ENCODE results near the gene FLNB.
A peak's percentile ranks its signal among the peaks of the same experiment; 100 is the strongest.

The FLNB gene

GRCh38 chr3:58071480-58071971 is 63.3 kb downstream of the FLNB start:
- peaks cover 22% of the 10 kb centered on the region for H3K4me1 Mint-ChIP-seq
- no peaks in the 10 kb centered on the region for H3K36me3 Mint-ChIP-seq
- no peaks in the 10 kb centered on the region for H3K27me3 Mint-ChIP-seq
- CTCF ChIA-PET, result no interaction called here
- DNase-seq, result no peak
- H3K9me3 Mint-ChIP-seq, result no peaks in the 10 kb centered on the region
- H3K4me3 Mint-ChIP-seq, result no peak overlapping the region
- H3K27ac Mint-ChIP-seq, result no peak overlapping the region

DNA sequence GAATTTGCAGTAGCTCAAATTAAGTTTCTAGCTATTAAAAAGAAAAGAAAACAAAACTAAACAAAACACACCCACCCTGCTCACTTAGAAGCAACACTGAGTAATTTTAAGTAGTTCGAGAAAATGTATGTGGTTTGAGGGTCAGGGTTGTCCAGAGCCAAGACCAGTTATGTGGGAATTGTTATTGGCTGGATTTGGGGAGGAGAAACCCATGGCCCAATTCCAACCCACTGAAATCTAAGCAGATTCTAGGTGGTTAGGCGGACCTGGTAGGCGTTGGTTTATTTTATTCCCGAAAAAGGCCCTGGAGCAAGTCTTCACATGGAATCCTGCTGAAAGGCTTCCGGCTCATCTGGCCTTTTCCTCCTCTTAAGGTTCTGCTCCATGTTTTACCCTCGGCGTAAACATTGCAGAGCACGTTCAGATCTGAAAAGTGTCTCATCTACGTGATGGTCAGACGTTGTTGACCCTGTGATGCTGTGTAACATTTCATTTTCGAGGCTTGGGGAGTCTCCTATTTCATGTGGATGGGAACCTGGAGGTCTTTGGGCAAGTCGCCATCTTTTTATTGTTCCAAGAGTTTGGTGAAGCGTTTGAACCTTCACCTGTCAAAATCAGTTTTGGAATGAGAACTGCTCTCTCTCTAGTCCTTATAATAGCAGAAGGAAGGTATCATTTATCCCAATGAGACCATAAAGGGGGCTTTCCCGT is 64.0 kb downstream of the FLNB start:
- Mint-ChIP-seq H3K27ac (no peak overlapping the region), H3K4me3 (no peak overlapping the region), H3K9me3 (no peaks in the 10 kb centered on the region), H3K36me3 (no peaks in the 10 kb centered on the region), H3K27me3 (no peaks in the 10 kb centered on the region), H3K4me1 (peaks cover 22% of the 10 kb centered on the region)
- no peak for DNase-seq
- CTCF ChIA-PET, result no interaction called here

DNA sequence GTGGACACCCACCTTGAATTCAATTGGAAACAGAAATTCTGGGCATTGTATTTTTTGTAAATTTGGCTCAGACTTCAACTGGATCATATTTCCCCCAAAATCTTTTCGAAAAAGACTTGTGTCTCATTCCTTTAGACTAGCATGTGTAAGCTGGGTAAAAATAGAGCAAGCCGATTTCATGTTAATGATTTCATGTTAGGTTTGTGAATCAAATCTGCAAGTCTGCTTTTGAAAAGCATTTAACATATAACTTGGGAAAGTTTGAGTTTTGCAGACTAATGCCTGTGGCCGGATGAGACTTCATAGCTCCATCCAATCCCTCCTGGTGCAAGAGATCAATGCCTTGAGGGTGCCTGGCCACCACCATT is 64.5 kb downstream of the FLNB start:
- Mint-ChIP-seq H3K27me3 (no peaks in the 10 kb centered on the region), H3K9me3 (no peaks in the 10 kb centered on the region), H3K36me3 (peaks cover 2% of the 10 kb centered on the region), H3K27ac (no peak overlapping the region), H3K4me1 (peaks cover 22% of the 10 kb centered on the region), H3K4me3 (no peak overlapping the region)
- no peak for DNase-seq
- CTCF ChIA-PET, result no interaction called here

- peaks cover 22% of the 10 kb centered on the region for H3K4me1 Mint-ChIP-seq
- CTCF ChIA-PET, result no interaction called here
- no peak overlapping the region for H3K27ac Mint-ChIP-seq
- H3K36me3 Mint-ChIP-seq, result peaks cover 6% of the 10 kb centered on the region
- no peaks in the 10 kb centered on the region for H3K9me3 Mint-ChIP-seq
- no peak overlapping the region for H3K4me3 Mint-ChIP-seq
- H3K27me3 Mint-ChIP-seq, result no peaks in the 10 kb centered on the region
- no peak for DNase-seq
Measured at GRCh38 chr3:58073301-58074108, 65.3 kb downstream of the FLNB start.

DNA sequence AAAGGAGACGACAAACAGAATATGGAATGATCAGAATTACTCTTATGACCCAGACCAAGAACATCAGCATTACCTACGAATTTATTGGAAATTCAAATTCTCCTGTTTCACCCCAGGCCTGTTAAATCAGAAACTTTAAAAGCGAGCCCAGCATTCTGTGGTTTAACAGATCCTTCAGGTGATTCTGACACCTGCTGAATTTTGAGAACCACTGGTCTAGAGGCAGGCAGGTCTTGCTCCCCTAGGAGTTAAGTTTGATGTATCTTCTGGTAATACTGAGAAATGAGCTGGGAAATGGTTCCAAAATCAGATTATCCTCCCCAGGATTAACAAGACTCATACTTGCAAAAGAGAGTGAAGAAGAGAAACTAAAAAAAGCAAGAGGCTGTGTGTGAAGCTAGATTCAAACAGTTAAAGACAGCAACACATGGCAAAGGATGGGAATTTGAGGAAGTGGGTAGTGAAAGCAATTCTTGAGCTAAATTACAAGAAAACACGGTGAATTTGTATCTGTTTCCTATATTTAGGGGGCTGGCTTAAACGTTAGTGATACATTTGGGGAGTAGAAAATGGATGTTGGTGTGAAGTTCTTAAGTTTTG is 66.0 kb downstream of the FLNB start:
- Mint-ChIP-seq H3K27ac (no peak overlapping the region), H3K9me3 (no peaks in the 10 kb centered on the region), H3K36me3 (peaks cover 9% of the 10 kb centered on the region), H3K4me3 (no peak overlapping the region), H3K4me1 (peaks cover 22% of the 10 kb centered on the region), H3K27me3 (no peaks in the 10 kb centered on the region)
- DNase-seq, result no peak
- CTCF ChIA-PET, result interaction anchor here (0.6 kb wide), 1 partner anchor 24 kb away, joined by 3 read pairs; no protein-coding TSS in a partner anchor

DNA sequence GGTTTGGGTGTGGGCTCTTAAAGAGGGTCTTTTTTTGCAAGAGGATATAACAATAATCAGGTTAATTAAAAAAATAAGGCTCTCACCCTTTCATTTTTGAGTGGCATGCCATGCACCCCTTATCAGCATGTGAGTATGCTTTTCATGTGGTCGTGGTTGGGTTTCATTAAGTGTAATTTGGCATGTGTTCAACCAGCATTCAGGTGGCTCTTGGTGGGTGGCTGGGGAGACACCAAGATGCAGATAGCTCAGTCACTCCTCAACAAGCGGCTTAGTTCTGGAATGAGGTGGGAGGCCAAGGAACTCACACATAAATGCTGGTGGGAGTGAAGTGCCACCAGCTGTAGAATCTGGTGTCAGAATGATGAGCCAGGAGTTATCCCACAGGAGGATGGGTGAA is 66.8 kb downstream of the FLNB start:
- Mint-ChIP-seq H3K27ac (no peak overlapping the region), H3K27me3 (no peaks in the 10 kb centered on the region), H3K4me1 (peaks cover 22% of the 10 kb centered on the region), H3K4me3 (no peak overlapping the region), H3K36me3 (peaks cover 15% of the 10 kb centered on the region), H3K9me3 (no peaks in the 10 kb centered on the region)
- CTCF ChIA-PET, result interaction anchor here (0.6 kb wide), 1 partner anchor 25 kb away, joined by 3 read pairs; no protein-coding TSS in a partner anchor
- DNase-seq, result no peak

- Mint-ChIP-seq H3K4me3 (no peak overlapping the region), H3K27me3 (no peaks in the 10 kb centered on the region), H3K27ac (no peak overlapping the region), H3K36me3 (peaks cover 20% of the 10 kb centered on the region), H3K9me3 (no peaks in the 10 kb centered on the region), H3K4me1 (peaks cover 38% of the 10 kb centered on the region)
- no peak for DNase-seq
- CTCF ChIA-PET, result no interaction called here
Measured at GRCh38 chr3:58077596-58078285, 69.5 kb downstream of the FLNB start.

DNA sequence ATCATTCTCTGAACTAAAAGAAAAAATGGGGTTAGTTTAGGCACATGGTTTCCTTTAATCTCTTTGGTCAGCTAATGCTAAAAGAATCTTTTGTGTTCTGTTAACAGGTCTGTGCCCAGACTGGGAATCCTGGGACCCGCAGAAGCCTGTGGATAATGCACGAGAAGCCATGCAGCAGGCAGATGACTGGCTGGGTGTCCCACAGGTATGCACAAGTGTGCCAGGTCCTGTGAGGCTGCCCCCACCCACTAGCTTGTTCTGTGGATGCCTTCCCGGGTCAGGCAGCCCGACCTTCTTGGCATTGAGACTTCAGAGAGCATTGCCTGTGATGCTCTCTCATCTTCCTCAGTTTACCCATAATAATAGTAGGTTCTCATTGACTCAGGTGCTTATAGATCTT is 70.4 kb downstream of the FLNB start:
- Mint-ChIP-seq H3K27me3 (no peaks in the 10 kb centered on the region), H3K9me3 (no peaks in the 10 kb centered on the region), H3K4me3 (no peak overlapping the region), H3K27ac (peak overlapping the region; percentile 47), H3K4me1 (peaks cover 43% of the 10 kb centered on the region), H3K36me3 (peaks cover 21% of the 10 kb centered on the region)
- no peak for DNase-seq
- CTCF ChIA-PET, result no interaction called here

GRCh38 chr3:58079773-58080172 is 71.6 kb downstream of the FLNB start:
- Mint-ChIP-seq H3K9me3 (no peaks in the 10 kb centered on the region), H3K36me3 (peaks cover 21% of the 10 kb centered on the region), H3K27ac (no peak overlapping the region), H3K4me1 (peaks cover 43% of the 10 kb centered on the region), H3K27me3 (no peaks in the 10 kb centered on the region), H3K4me3 (no peak overlapping the region)
- DNase-seq, result no peak
- CTCF ChIA-PET, result interaction anchor here (1.5 kb wide), 1 partner anchor 88 kb away, joined by 3 read pairs; no protein-coding TSS in a partner anchor

- H3K4me3 Mint-ChIP-seq, result no peak overlapping the region
- H3K4me1 Mint-ChIP-seq, result peaks cover 43% of the 10 kb centered on the region
- H3K27ac Mint-ChIP-seq, result peak overlapping the region; percentile 60
- DNase-seq, result peak; percentile 52
- no peaks in the 10 kb centered on the region for H3K27me3 Mint-ChIP-seq
- H3K36me3 Mint-ChIP-seq, result peaks cover 21% of the 10 kb centered on the region
- H3K9me3 Mint-ChIP-seq, result no peaks in the 10 kb centered on the region
- CTCF ChIA-PET, result no interaction called here
Measured at GRCh38 chr3:58082047-58082446, 73.8 kb downstream of the FLNB start.

GRCh38 chr3:58084166-58084565 is 75.9 kb downstream of the FLNB start:
- Mint-ChIP-seq H3K27ac (no peak overlapping the region), H3K4me1 (peaks cover 43% of the 10 kb centered on the region), H3K9me3 (no peaks in the 10 kb centered on the region), H3K4me3 (no peak overlapping the region), H3K27me3 (no peaks in the 10 kb centered on the region), H3K36me3 (peaks cover 12% of the 10 kb centered on the region)
- CTCF ChIA-PET, result no interaction called here
- no peak for DNase-seq

- Mint-ChIP-seq H3K4me1 (peaks cover 43% of the 10 kb centered on the region), H3K4me3 (no peak overlapping the region), H3K27ac (no peak overlapping the region), H3K36me3 (peaks cover 6% of the 10 kb centered on the region), H3K27me3 (no peaks in the 10 kb centered on the region), H3K9me3 (no peaks in the 10 kb centered on the region)
- no peak for DNase-seq
- CTCF ChIA-PET, result interaction anchor here (1.6 kb wide), 1 partner anchor 78 kb away, joined by 4 read pairs; no protein-coding TSS in a partner anchor
Measured at GRCh38 chr3:58084788-58085543, 76.7 kb downstream of the FLNB start.

- no peak overlapping the region for H3K27ac Mint-ChIP-seq
- no peak overlapping the region for H3K4me3 Mint-ChIP-seq
- peaks cover 43% of the 10 kb centered on the region for H3K4me1 Mint-ChIP-seq
- peaks cover 4% of the 10 kb centered on the region for H3K36me3 Mint-ChIP-seq
- no peak for DNase-seq
- no peaks in the 10 kb centered on the region for H3K27me3 Mint-ChIP-seq
- CTCF ChIA-PET, result interaction anchor here (1.6 kb wide), 1 partner anchor 78 kb away, joined by 4 read pairs; no protein-coding TSS in a partner anchor
- no peaks in the 10 kb centered on the region for H3K9me3 Mint-ChIP-seq
Measured at GRCh38 chr3:58085616-58086015, 77.4 kb downstream of the FLNB start.

Measured in activated naive CD4-positive, alpha-beta T cell treated with anti-CD3 and anti-CD28 coated beads, Interleukin-2, amount 10 ng/mL, durations not matched to agents 7 days and 5 days (primary cell).